Activated naive CD8-positive, alpha-beta T cell treated with anti-CD3 and anti-CD28 coated beads, Interleukin-2, amount 10 ng/mL, durations not matched to agents 7 days and 5 days (primary cell): ENCODE results near the gene SNX30. TPM values are rescaled to one million over a fixed set of nuclear protein-coding genes. Genes with fewer than 3 reads are reported as not detected.
"Not testable (repeated sequence)": the region's sequence is repeated elsewhere in the genome, so short reads cannot be mapped to it uniquely, and the experiment has no call there.

Experiments used
- ATAC-seq: fragments of 150-1000 bp; cut with Tn5 transposase; one replicate; pipeline ENCODE4 v1.10.0; 2021; ENCODE audit warnings: low read depth, moderate library complexity
- POLR2A ChIA-PET: fragments of 350-600 bp; sonication (Branson Sonifier 250); formaldehyde crosslinking; loops from one replicate; lab custom pipeline; 2021; ENCODE audit warnings: antibody characterized with exemption; lab: Charles Lee
- DNase-seq: peaks from one replicate; pipeline ENCODE4 v3.0.0; 2021
- H3K27ac Mint-ChIP-seq: one replicate; pipeline ENCODE4 v1.8.0; 2022; ENCODE audit warnings: mild to moderate bottlenecking, mixed read lengths
- H3K27me3 Mint-ChIP-seq: one replicate; pipeline ENCODE4 v1.8.0; 2022; ENCODE audit warnings: mild to moderate bottlenecking, moderate library complexity, mixed read lengths
- H3K36me3 Mint-ChIP-seq: one replicate; pipeline ENCODE4 v1.8.0; 2021; ENCODE audit warnings: mild to moderate bottlenecking, mixed read lengths
- H3K4me1 Mint-ChIP-seq: one replicate; pipeline ENCODE4 v1.8.0; 2021; ENCODE audit warnings: mixed read lengths
- H3K4me3 Mint-ChIP-seq: one replicate; pipeline ENCODE4 v1.8.0; 2022; ENCODE audit warnings: mild to moderate bottlenecking, moderate library complexity, mixed read lengths
- H3K9me3 Mint-ChIP-seq: one replicate; pipeline ENCODE4 v1.8.0; 2021; ENCODE audit warnings: mixed read lengths
- total RNA-seq, 2 experiments: library from RNA; stranded (reverse); gene quantifications; one replicate each; pipeline ENCODE4 v1.2.3, GENCODE V29; 2021

SNX30 gene, protein sequence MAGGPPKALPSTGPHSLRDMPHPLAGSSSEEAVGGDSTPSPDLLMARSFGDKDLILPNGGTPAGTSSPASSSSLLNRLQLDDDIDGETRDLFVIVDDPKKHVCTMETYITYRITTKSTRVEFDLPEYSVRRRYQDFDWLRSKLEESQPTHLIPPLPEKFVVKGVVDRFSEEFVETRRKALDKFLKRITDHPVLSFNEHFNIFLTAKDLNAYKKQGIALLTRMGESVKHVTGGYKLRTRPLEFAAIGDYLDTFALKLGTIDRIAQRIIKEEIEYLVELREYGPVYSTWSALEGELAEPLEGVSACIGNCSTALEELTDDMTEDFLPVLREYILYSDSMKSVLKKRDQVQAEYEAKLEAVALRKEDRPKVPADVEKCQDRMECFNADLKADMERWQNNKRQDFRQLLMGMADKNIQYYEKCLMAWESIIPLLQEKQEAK
- total RNA-seq: 1 to 10 TPM; 9.0 to 9.6 TPM

DNA sequence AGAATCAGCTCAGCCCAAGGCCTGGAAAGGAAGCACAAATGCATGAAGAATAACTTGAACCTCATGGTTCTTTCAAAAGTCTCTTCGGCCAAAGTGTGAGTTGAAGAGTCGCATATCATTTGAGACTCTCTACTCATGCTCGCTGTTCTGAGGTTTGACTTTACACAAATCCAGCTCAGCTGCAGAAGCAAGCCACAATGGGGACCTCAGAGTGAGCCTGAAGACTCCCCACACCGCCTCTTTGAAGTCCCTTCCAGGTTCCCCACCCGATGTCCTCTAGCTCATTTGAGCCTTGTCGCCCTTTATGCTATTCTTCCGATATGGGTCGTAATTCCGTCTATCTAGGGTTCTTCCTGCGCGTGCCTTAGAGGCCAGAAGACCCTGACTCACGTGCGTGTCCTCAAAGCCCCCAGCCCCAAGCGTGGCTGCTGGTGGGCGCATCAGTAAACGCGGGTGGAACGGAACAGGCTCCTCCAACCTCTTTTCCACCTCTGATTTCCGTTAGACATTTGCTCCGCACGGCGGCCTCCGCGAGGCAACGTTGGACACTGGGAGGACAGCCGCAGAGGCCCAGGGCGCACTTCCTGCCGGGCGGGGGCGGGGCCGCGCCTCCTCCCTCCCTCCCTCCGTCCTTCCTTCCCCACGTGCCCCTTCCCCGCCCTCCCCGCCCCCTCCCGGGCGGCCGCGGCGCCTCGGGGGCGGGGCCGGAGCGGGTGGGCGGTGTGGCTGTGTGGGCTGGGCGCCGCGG is at the start of gene SNX30:
Gene SNX30, plus strand, starts transcription at position 745 of the 748 bp plus-strand sequence. CDS start 242 bp downstream, outside the sequence.
- ATAC-seq (peak; percentile 59), DNase-seq (peak; percentile 89)
- peak within 1 kb of the TSS; percentile 84 for H3K4me3 Mint-ChIP-seq
- H3K4me1 Mint-ChIP-seq: peaks cover 59% of the 10 kb centered on the region
- H3K36me3 Mint-ChIP-seq: peaks cover 3% of the 10 kb centered on the region
- no peaks in the 10 kb centered on the region for H3K9me3 Mint-ChIP-seq
- peak within 1 kb of the TSS; percentile 89 for H3K27ac Mint-ChIP-seq
- no peaks in the 10 kb centered on the region for H3K27me3 Mint-ChIP-seq
- POLR2A ChIA-PET: interaction anchor here (1.0 to 3.2 kb wide), 4 partner anchors 32 to 417 kb away, joined by 3 to 22 read pairs (median 10); partner anchors contain the start of genes HSDL2, INIP, KIAA1958 and PTBP3

DNA sequence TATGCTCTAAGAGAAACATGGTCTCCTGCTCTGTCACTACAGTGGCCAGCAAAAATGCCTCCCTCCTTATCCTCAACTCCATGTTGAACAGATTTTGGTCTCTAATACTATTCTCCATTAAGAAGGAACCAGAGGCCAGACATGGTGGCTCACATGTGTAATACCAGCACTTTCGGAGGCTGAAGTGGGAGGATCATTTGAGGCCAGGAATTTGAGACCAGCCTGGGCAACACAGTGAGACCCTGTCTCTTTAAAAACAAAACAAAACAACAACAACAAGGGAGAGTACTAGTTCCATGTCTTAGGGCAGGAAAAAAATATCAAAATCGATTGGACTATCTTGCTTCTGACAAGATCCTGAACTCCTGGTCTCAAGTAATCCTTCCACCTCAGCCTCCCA is 47.3 kb upstream of the SNX30 start:
- Mint-ChIP-seq H3K27me3 (no peaks in the 10 kb centered on the region), H3K9me3 (no peaks in the 10 kb centered on the region), H3K36me3 (peaks cover 28% of the 10 kb centered on the region), H3K4me3 (no peak overlapping the region), H3K27ac (no peak overlapping the region), H3K4me1 (peaks cover 25% of the 10 kb centered on the region)
- POLR2A ChIA-PET: no interaction called here
- ATAC-seq (no peak), DNase-seq (no peak)

DNA sequence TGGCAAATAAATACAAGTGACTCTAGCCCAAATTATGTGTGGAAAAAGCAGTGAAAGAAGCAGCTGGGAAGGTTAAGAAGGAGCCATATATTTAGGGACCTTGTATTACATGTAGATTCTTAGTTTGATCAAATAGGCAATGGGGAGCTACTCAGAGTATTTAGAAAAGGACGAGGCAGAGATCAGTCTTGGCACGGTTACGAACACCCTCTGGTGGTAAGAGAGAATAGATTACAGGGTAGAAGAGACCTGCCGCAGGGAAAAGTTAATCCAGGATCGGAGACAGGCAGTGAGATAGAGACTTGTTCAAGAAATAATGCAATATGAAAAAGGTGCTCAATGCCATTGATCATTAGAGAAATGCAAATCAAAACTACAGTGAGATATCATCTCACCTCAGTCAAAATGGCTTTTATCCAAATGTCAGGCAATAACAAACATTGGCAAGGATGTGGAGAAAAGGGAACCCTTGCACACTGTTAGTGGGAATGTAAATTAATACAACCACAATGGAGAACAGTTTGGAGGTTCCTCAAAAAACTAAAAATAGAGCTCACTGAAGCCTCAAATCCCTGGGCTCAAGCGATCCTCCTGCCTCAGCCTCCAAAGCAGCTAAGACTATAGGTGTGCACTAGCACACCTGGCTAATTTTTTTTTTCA is 44.7 kb upstream of the SNX30 start:
- no peaks in the 10 kb centered on the region for H3K27me3 Mint-ChIP-seq
- no peak overlapping the region for H3K27ac Mint-ChIP-seq
- H3K4me1 Mint-ChIP-seq: peaks cover 15% of the 10 kb centered on the region
- H3K36me3 Mint-ChIP-seq: peaks cover 20% of the 10 kb centered on the region
- no peaks in the 10 kb centered on the region for H3K9me3 Mint-ChIP-seq
- no peak for DNase-seq
- no peak overlapping the region for H3K4me3 Mint-ChIP-seq
- no peak for ATAC-seq
- POLR2A ChIA-PET: interaction anchor here (1.0 to 1.5 kb wide), 2 partner anchors 12 to 326 kb away, joined by 3 read pairs; partner anchors contain the start of genes HSDL2 and INIP

DNA sequence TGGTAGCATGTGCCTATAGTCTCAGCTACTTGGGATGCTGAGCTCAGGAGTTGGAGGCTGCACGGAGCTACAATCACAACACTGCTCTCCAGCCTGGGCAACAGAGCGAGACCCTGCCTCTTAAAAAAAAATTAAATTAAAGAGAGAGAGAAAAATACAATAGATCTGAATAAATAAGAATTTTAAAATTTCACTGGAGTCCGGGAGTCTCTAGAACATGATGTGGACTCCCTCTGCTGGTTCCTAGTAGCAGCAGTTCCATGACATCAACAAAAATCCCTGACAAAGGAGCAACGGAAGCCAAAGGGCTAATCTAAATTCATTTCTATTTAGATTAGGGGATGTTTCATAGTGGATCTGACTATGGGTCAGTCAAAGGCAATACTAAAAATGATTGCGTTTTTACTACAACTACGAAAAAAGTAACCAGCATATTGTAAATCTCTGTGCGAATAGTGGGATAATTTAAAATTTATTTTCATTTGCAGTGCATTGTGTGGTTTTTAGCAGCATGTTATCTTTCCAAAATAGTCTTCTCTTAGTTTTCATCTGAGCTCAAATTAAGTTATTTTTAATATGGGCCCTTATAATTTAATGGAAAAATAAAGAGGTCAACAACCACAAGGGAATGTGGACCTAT is 39.4 kb upstream of the SNX30 start:
- no peaks in the 10 kb centered on the region for H3K9me3 Mint-ChIP-seq
- H3K27me3 Mint-ChIP-seq: no peaks in the 10 kb centered on the region
- peaks cover 24% of the 10 kb centered on the region for H3K4me1 Mint-ChIP-seq
- H3K4me3 Mint-ChIP-seq: no peak overlapping the region
- H3K27ac Mint-ChIP-seq: no peak overlapping the region
- ATAC-seq (no peak), DNase-seq (no peak)
- POLR2A ChIA-PET: interaction anchor here (1.8 kb wide), 1 partner anchor 225 kb away, joined by 5 read pairs; the partner anchor contains the start of gene KIAA1958
- H3K36me3 Mint-ChIP-seq: peaks cover 25% of the 10 kb centered on the region

DNA sequence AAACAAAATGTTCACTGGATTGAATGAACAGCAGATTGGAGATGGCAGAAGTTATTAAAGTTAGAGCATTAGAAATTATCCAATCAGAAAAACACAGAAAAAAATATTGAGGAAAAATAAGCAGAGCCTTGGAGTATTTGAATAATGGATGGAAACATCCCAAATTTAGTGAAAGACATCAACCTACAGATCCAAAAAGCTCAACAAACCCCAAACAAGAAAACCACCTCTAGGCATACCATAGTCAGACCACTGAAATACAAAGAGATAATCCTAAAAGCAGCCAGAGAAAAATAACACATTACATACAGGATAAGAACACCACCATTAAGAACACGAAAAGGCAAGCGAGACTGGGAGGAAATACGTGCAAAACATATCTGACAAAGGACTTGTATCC is 37.9 kb upstream of the SNX30 start:
- POLR2A ChIA-PET: interaction anchor here (1.8 kb wide), 1 partner anchor 226 kb away, joined by 5 read pairs; the partner anchor contains the start of gene KIAA1958
- H3K4me1 Mint-ChIP-seq: peaks cover 32% of the 10 kb centered on the region

DNA sequence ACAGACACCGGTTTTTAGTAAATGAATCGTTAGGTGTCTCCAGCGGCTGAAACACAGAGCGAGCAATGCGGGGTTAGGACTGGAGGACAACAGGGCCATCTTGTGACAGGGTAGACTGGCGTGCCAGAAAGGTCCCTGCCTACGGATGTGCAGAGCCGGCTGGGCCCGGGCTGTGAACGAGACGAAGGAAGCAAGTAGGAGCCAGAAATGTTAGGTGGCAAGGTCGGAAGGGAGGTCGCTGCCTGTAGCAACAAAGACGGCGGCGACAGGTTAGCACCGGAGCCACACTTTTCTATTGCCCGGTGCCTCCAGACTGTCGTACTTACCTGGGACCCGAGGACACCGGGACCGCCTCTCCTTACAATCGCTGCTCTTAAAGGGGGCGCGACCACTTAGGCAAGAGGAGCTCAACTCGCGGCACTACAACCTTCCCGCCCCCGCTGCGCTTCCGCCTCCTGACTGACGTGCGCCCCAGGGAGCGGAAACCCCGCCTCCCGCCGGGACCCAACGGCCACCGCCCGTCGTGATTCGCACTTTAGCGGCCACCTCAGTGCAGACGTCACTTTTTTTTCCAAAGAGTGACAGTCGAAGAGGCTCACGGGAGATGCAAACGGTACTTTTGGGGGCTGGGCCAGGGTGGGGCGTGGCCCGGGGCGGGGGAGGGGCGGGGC is 32.8 kb upstream of the SNX30 start, which contains the start of gene INIP:
Gene INIP, minus strand, starts transcription at position 457 of the 671 bp plus-strand sequence. CDS start 1,632 bp downstream, outside the sequence.
- H3K36me3 Mint-ChIP-seq: peaks cover 8% of the 10 kb centered on the region
- no peaks in the 10 kb centered on the region for H3K9me3 Mint-ChIP-seq
- H3K27me3 Mint-ChIP-seq: no peaks in the 10 kb centered on the region
- H3K4me1 Mint-ChIP-seq: peaks cover 26% of the 10 kb centered on the region
- peak within 1 kb of the TSS; percentile 95 for H3K27ac Mint-ChIP-seq
- ATAC-seq (peak; percentile 93), DNase-seq (peak; percentile 97)
- peak within 1 kb of the TSS; percentile 97 for H3K4me3 Mint-ChIP-seq
- POLR2A ChIA-PET: interaction anchor here (0.5 to 2.9 kb wide), 18 partner anchors 10 to 624 kb away, joined by 3 to 22 read pairs (median 3); partner anchors contain the start of genes FKBP15, HSDL2, KIAA1958 and SLC31A1

More for the DNA sequence above, 37.9 kb upstream of the SNX30 start:
- peaks cover 23% of the 10 kb centered on the region for H3K36me3 Mint-ChIP-seq
- no peak for DNase-seq
- no peak overlapping the region for H3K4me3 Mint-ChIP-seq
- no peaks in the 10 kb centered on the region for H3K27me3 Mint-ChIP-seq
- no peaks in the 10 kb centered on the region for H3K9me3 Mint-ChIP-seq
- no peak for ATAC-seq
- H3K27ac Mint-ChIP-seq: no peak overlapping the region

DNA sequence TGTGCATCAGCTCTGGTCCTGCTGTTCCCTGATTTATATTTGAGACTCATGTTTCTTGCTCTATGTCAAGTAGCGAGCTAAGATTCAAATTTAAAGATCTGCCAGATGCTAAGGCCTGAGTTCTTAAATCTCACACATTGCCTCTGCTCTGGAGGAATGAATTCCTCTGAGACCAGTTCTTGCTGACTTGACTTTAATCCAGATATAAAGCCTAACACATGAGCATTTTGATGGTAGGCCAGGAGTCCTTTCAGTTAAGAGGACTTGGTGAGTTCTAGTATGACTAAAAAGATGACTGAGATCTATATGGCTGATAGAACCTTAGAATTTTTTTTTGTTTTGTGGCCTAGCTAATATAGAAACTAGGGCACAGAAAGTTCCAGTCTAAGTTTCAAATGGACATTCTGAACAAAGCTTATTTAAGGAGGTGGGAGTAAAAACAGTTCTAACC is 31.3 kb upstream of the SNX30 start:
- Mint-ChIP-seq H3K27ac (no peak overlapping the region), H3K36me3 (peaks cover 1% of the 10 kb centered on the region), H3K4me3 (no peak overlapping the region), H3K27me3 (no peaks in the 10 kb centered on the region), H3K9me3 (no peaks in the 10 kb centered on the region), H3K4me1 (peaks cover 19% of the 10 kb centered on the region)
- DNase-seq: no peak
- ATAC-seq: no peak
- POLR2A ChIA-PET: interaction anchor here (2.1 to 2.9 kb wide), 2 partner anchors 31 to 339 kb away, joined by 20 to 22 read pairs; partner anchors contain the start of genes HSDL2 and SNX30

DNA sequence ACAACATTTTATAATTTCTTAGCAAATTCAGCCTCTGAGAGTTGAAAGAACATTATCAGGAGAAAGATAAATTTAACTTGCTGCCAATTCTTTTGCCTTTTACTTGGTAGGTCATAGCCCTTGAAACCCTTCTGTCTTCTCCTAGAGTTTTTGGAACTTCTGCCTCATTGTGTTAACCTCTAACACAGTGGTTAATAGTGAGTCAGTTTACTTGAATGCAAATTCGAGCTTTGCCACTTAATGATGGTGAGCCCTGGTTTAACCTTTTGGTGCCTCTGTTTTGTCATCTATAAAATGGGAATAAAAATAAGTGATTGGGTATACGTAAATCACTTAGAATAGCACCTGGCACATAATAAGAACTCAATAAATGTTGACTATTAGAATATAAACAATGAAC is 30.9 kb upstream of the SNX30 start:
- peaks cover 18% of the 10 kb centered on the region for H3K4me1 Mint-ChIP-seq
- DNase-seq: no peak
- POLR2A ChIA-PET: interaction anchor here (0.7 to 2.1 kb wide), 3 partner anchors 30 to 340 kb away, joined by 3 to 20 read pairs (median 8); partner anchors contain the start of gene HSDL2
- ATAC-seq: no peak
- no peaks in the 10 kb centered on the region for H3K27me3 Mint-ChIP-seq
- no peak overlapping the region for H3K4me3 Mint-ChIP-seq
- no peaks in the 10 kb centered on the region for H3K36me3 Mint-ChIP-seq
- no peaks in the 10 kb centered on the region for H3K9me3 Mint-ChIP-seq
- no peak overlapping the region for H3K27ac Mint-ChIP-seq

DNA sequence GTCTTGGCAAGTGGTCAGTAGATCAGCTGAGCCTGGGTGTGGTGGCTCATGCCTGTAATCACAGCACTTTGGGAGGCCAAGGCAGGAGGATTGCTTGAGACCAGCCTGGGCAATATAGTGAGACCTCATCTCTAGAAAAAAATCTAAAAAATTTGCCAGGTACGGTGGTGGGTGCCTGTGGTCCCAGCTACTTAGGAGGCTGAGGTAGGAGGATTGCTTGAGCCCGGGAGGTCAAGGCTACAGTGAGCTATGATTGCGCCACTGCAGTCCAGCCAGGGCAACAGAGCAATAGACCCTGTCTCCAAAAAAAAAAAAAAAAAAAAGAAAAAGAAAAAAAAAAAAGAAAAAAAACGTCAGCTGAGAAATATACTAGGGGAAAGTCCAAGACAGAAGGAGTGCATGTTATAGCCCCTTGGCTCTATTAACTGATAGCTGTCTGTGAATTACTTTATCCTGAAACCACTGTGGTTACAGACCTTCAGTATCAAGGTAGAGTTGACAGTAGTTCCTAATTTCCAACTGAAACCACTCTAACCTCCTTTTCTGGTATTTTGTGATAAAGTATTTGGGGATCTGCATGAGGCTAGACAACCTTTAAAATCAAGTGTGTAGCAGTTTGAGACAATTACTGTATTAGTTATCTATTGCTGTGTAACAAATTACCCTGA is 30.3 kb upstream of the SNX30 start:
- Mint-ChIP-seq H3K9me3 (no peaks in the 10 kb centered on the region), H3K27ac (no peak overlapping the region)
- POLR2A ChIA-PET: interaction anchor here (0.7 to 0.9 kb wide), 2 partner anchors 29 to 31 kb away, joined by 3 to 8 read pairs; no protein-coding TSS in a partner anchor

DNA sequence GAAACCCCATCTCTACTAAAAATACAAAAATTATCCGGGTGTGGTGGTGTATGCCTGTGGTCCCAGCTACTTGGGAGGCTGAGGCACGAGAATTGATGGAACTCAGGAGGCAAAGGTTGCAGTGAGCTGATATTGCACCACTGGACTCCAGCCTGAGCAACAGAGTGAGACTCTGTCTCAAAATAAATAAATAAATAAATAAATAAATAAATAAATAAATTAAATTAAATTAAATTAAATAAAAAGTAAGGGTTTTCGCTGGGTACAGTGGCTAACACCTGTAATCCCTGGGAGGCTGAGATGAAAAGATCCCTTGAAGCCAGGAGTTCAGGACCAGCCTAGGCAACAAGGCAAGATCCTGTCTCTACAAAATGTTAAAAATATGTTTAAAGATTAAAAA is 27.8 kb upstream of the SNX30 start:
- H3K27ac Mint-ChIP-seq, H3K4me3 Mint-ChIP-seq, H3K27me3 Mint-ChIP-seq, ATAC-seq, H3K4me1 Mint-ChIP-seq, DNase-seq, H3K9me3 Mint-ChIP-seq, H3K36me3 Mint-ChIP-seq, POLR2A ChIA-PET: not testable (repeated sequence)

More for the DNA sequence above, 30.3 kb upstream of the SNX30 start:
- DNase-seq (no peak), ATAC-seq (no peak)
- H3K4me1 Mint-ChIP-seq: peaks cover 18% of the 10 kb centered on the region
- no peaks in the 10 kb centered on the region for H3K36me3 Mint-ChIP-seq
- no peak overlapping the region for H3K4me3 Mint-ChIP-seq
- no peaks in the 10 kb centered on the region for H3K27me3 Mint-ChIP-seq

DNA sequence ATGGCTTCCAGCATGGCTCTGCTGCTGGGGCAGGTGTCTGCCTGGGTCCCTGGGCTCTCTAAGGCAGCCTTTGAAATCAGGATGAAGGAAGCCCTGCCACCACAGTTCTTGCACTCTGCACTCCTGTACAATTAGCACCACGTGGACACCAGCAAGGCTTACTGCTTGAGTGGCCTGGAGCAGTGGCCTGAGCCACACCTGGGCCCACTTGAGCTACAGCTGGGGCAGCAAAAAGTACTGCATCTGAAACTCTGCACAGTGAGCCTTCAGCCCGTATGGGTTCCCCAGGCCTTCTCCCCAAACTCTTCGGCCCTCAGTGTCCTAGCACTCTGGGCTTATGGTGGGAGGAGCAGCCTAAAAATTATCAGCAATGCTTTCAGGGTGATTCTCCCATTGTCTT is 24.6 kb upstream of the SNX30 start:
- H3K27me3 Mint-ChIP-seq: no peaks in the 10 kb centered on the region
- no peaks in the 10 kb centered on the region for H3K9me3 Mint-ChIP-seq
- no peak overlapping the region for H3K27ac Mint-ChIP-seq
- no peak overlapping the region for H3K4me3 Mint-ChIP-seq
- H3K36me3 Mint-ChIP-seq: no peaks in the 10 kb centered on the region
- H3K4me1 Mint-ChIP-seq: no peaks in the 10 kb centered on the region
- POLR2A ChIA-PET: no interaction called here
- ATAC-seq (no peak), DNase-seq (no peak)
